IMR-90 (cell line): ENCODE results near the gene SSR2. TPM values are rescaled to one million over a fixed set of nuclear protein-coding genes. Genes with fewer than 3 reads are reported as not detected.

Experiments used
- ATAC-seq: fragments of 200-7000 bp; cut with Tn5 transposase; 2 replicates; pipeline ENCODE4 v1.9.1; 2020; ENCODE audit warnings: low read depth, mild to moderate bottlenecking, moderate library complexity
- BruUV-seq: library from RNA; stranded (reverse); fragments of 400-500 nt; replicated peaks from 2 replicates; lab custom pipeline; 2021; lab: Mats Ljungman, UMichigan
- CTCF ChIA-PET: fragments of 300-600 bp; formaldehyde crosslinking; extraction: SDS; loops from one replicate; lab custom pipeline; 2021; ENCODE audit warnings: antibody characterized with exemption; lab: Yijun Ruan, JAX
- POLR2A ChIA-PET: fragments of 300-600 bp; sonication (Branson Sonifier 250); formaldehyde crosslinking; loops from one replicate; lab custom pipeline; 2022; ENCODE audit warnings: antibody characterized with exemption; ENCODE audit not compliant: unreplicated experiment; lab: Charles Lee
- DNase-seq: peaks from one replicate; pipeline ENCODE4 v3.0.0; 2013
- H2AFZ ChIP-seq: replicated peaks from 2 replicates; pipeline ENCODE3; 2013; ENCODE audit warnings: low read length, mild to moderate bottlenecking; ENCODE audit not compliant: poor library complexity
- H2AK5ac ChIP-seq: 2 replicates; pipeline ENCODE4 v1.6.1; 2013; ENCODE audit warnings: low read depth, low read length, inconsistent platforms
- H2AK9ac ChIP-seq: replicated peaks from 2 replicates; pipeline ENCODE3; 2013; ENCODE audit warnings: mild to moderate bottlenecking, low read depth, low read length, moderate library complexity; ENCODE audit not compliant: poor library complexity
- H2BK120ac ChIP-seq: 2 replicates; pipeline ENCODE4 v1.6.1; 2013; ENCODE audit warnings: low read depth, low read length, inconsistent platforms
- H2BK15ac ChIP-seq: 3 replicates; pipeline ENCODE4 v1.6.1; 2013; ENCODE audit warnings: low read depth, low read length, inconsistent platforms
- H2BK20ac ChIP-seq: 2 replicates; pipeline ENCODE4 v1.6.1; 2013; ENCODE audit warnings: low read depth, mild to moderate bottlenecking, inconsistent platforms, low read length, moderate library complexity
- H2BK5ac ChIP-seq: 2 replicates; pipeline ENCODE4 v1.6.1; 2013; ENCODE audit warnings: mild to moderate bottlenecking, low read depth, low read length, inconsistent platforms; ENCODE audit not compliant: poor library complexity, severe bottlenecking
- H3K14ac ChIP-seq: replicated peaks from 2 replicates; pipeline ENCODE4 v1.6.1; 2013; ENCODE audit warnings: low read depth, low read length, inconsistent platforms
- H3K18ac ChIP-seq: 2 replicates; pipeline ENCODE4 v1.6.1; 2013; ENCODE audit warnings: low read depth, low read length, control low read depth
- H3K23ac ChIP-seq: 2 replicates; pipeline ENCODE4 v1.6.1; 2013; ENCODE audit warnings: low read depth, low read length, inconsistent platforms
- H3K27ac ChIP-seq: 2 replicates; pipeline ENCODE4 v1.5.1; 2013; ENCODE audit warnings: mild to moderate bottlenecking, control low read depth, low read length; ENCODE audit not compliant: insufficient read depth
- H3K27me3 ChIP-seq: 2 replicates; pipeline ENCODE4 v1.6.1; 2013; ENCODE audit warnings: low read length; ENCODE audit not compliant: control insufficient read depth, insufficient read depth
- H3K36me3 ChIP-seq: 2 replicates; pipeline ENCODE4 v1.6.1; 2013; ENCODE audit warnings: low read length, mixed read lengths; ENCODE audit not compliant: control insufficient read depth, insufficient read depth
- H3K4ac ChIP-seq: 2 replicates; pipeline ENCODE4 v1.6.1; 2013; ENCODE audit warnings: low read depth, low read length, inconsistent platforms
- H3K4me1 ChIP-seq: 2 replicates; pipeline ENCODE4 v1.6.1; 2013; ENCODE audit warnings: low read length, mixed read lengths; ENCODE audit not compliant: control insufficient read depth, insufficient read depth
- H3K4me2 ChIP-seq: 2 replicates; pipeline ENCODE4 v1.6.1; 2013; ENCODE audit warnings: low read depth, mild to moderate bottlenecking, control low read depth, low read length, moderate library complexity
- H3K4me3 ChIP-seq: 2 replicates; pipeline ENCODE4 v1.5.1; 2013; ENCODE audit warnings: low read depth, mild to moderate bottlenecking, control low read depth, low read length, moderate library complexity; ENCODE audit not compliant: insufficient read depth
- H3K56ac ChIP-seq: 2 replicates; pipeline ENCODE4 v1.6.1; 2013; ENCODE audit warnings: low read length, inconsistent platforms; ENCODE audit not compliant: insufficient read depth; ENCODE audit errors: extremely low read depth
- H3K79me1 ChIP-seq, 2 experiments: 2 replicates each; pipeline ENCODE4 v1.6.1; 2013; ENCODE audit warnings: low read length in 2 of 2, inconsistent platforms in 1 of 2, low read depth in 1 of 2
- H3K9ac ChIP-seq: 2 replicates; pipeline ENCODE4 v1.6.1; 2013; ENCODE audit warnings: low read depth, low read length, control low read depth
- H3K9me1 ChIP-seq: 2 replicates; pipeline ENCODE4 v1.6.1; 2013; ENCODE audit warnings: low read length, inconsistent platforms; ENCODE audit not compliant: insufficient read depth
- H3K9me3 ChIP-seq: 2 replicates; pipeline ENCODE4 v1.6.1; 2013; ENCODE audit warnings: low read length; ENCODE audit not compliant: control insufficient read depth, insufficient read depth
- H4K20me1 ChIP-seq: 2 replicates; pipeline ENCODE4 v1.6.1; 2013; ENCODE audit warnings: low read length, inconsistent platforms; ENCODE audit not compliant: insufficient read depth
- H4K5ac ChIP-seq: 2 replicates; pipeline ENCODE4 v1.6.1; 2013; ENCODE audit warnings: mild to moderate bottlenecking, low read depth, low read length, control low read depth
- H4K8ac ChIP-seq, 2 experiments: 2 replicates each; pipeline ENCODE4 v1.6.1; 2013; ENCODE audit warnings: low read depth in 2 of 2, low read length in 2 of 2, control low read depth in 1 of 2, inconsistent platforms in 1 of 2
- H4K91ac ChIP-seq: 2 replicates; pipeline ENCODE4 v1.6.1; 2013; ENCODE audit warnings: low read depth, low read length, inconsistent platforms; ENCODE audit not compliant: insufficient read depth
- BHLHE40 ChIP-seq: fragments of 150-350 bp; IDR thresholded peaks from 2 replicates; pipeline ENCODE4 v1.6.1; 2016; ENCODE audit warnings: mild to moderate bottlenecking, low read depth, low read length
- CEBPB ChIP-seq: IDR thresholded peaks from 2 replicates; pipeline ENCODE4 v1.6.1; 2012; ENCODE audit warnings: low read depth, low read length, improper control_type of control experiment
- CTCF ChIP-seq: conservative IDR thresholded peaks from 2 replicates; pipeline ENCODE4 v1.5.1; 2012; ENCODE audit warnings: mild to moderate bottlenecking, low read depth, low read length, improper control_type of control experiment
- ELK1 ChIP-seq: fragments of 150-350 bp; IDR thresholded peaks from 2 replicates; pipeline ENCODE4 v1.6.1; 2016; ENCODE audit warnings: low read depth, mild to moderate bottlenecking, low read length, moderate library complexity, borderline replicate concordance
- MAFK ChIP-seq: IDR thresholded peaks from 2 replicates; pipeline ENCODE4 v1.6.1; 2012; ENCODE audit warnings: low read depth, low read length, improper control_type of control experiment
- MXI1 ChIP-seq: IDR thresholded peaks from 2 replicates; pipeline ENCODE4 v1.6.1; 2012; ENCODE audit warnings: low read depth, mild to moderate bottlenecking, low read length, moderate library complexity, borderline replicate concordance
- NFE2L2 ChIP-seq: fragments of 150-350 bp; IDR thresholded peaks from 2 replicates; pipeline ENCODE4 v1.6.1; 2016; ENCODE audit warnings: low read depth, mild to moderate bottlenecking, low read length
- POLR2A ChIP-seq: IDR thresholded peaks from 2 replicates; pipeline ENCODE4 v1.6.1; 2012; ENCODE audit warnings: mild to moderate bottlenecking, low read depth, low read length
- RCOR1 ChIP-seq: IDR thresholded peaks from 2 replicates; pipeline ENCODE4 v1.6.1; 2012; ENCODE audit warnings: mild to moderate bottlenecking, low read length, improper control_type of control experiment; ENCODE audit not compliant: insufficient replicate concordance
- RFX5 ChIP-seq: IDR thresholded peaks from 2 replicates; pipeline ENCODE4 v1.8.0; 2012; ENCODE audit warnings: low read depth, mild to moderate bottlenecking, low read length, moderate library complexity
- SMC3 ChIP-seq: fragments of 150-350 bp; IDR thresholded peaks from 2 replicates; pipeline ENCODE4 v1.6.1; 2016; ENCODE audit warnings: low read depth, mild to moderate bottlenecking, antibody characterized with exemption, low read length, moderate library complexity
- WGBS, 2 experiments: methylation state at CpG; one replicate each; pipeline versions ENCODE4 v1.1.5 to v1.1.7; 2013; ENCODE audit warnings: missing lambda C conversion rate in 2 of 2; ENCODE audit not compliant: insufficient read length in 1 of 2; ENCODE audit errors: extremely low coverage in 2 of 2; 5-methylcytosine and 5-hydroxymethylcytosine counted together
- dilution Hi-C: fragments of 300-500 bp; cut with HindIII; formaldehyde crosslinking; loops from one replicate; pipeline ENCODE4 v1.14.3; 2018; ENCODE audit warnings: low sequenced_read_pairs; ENCODE audit not compliant: unreplicated experiment
- in situ Hi-C: fragments of 300-500 bp; cut with MboI; formaldehyde crosslinking; loops from 3 replicates; pipeline ENCODE4 v1.14.3; 2019; ENCODE audit warnings: low sequenced_read_pairs, inconsistent platforms, mixed read lengths
- intact Hi-C: fragments of 100-400 bp; cut with micrococcal nuclease; formaldehyde crosslinking; loops from 2 replicates; pipeline ENCODE4 v1.10.0; 2022
- polyA plus RNA-seq, 3 experiments: library from polyadenylated mRNA; depleted of rRNA; stranded (reverse); fragments of >200 nt; gene quantifications; 2 replicates each; pipeline ENCODE4 v1.2.3, GENCODE V29; 2012; ENCODE audit warnings: low replicate concordance in 1 of 3
- total RNA-seq: library from RNA; depleted of rRNA; stranded (reverse); fragments of >200 nt; gene quantifications from 2 replicates; pipeline ENCODE4 v1.2.3, GENCODE V29; 2012

SSR2 gene
- total and polyA plus RNA-seq, 2 of the 4 experiments (the other 2 are of a cell fraction) = 553 to 1,264 TPM

GRCh38 chr1:156050376-156050775 is 29.6 kb upstream of the SSR2 start:
- Histone ChIP-seq H3K4me1 (0 out of 2 replicates have a peak, but pooled peaks cover under 1% of the 10 kb centered on the region), H3K56ac (no peak overlapping the region), H3K36me3 (peaks cover 19% of the 10 kb centered on the region), H4K91ac (no peak overlapping the region), H2BK120ac (no peak overlapping the region), H3K18ac (no peak overlapping the region), H4K5ac (no peak overlapping the region), H3K4ac (no peak overlapping the region), H3K4me3 (no peak overlapping the region), H4K20me1 (0 out of 2 replicates have a peak, but pooled peaks cover 2% of the 10 kb centered on the region), H2AFZ (no peak overlapping the region), H2BK5ac (no peak overlapping the region), H2BK15ac (no peak overlapping the region), H3K4me2 (no peak overlapping the region), H2AK9ac (peak overlapping the region; percentile 3), H3K9me1 (peaks cover 9% of the 10 kb centered on the region), H2AK5ac (no peak overlapping the region), H3K79me1 (peaks cover 22 to 53% of the 10 kb centered on the region in 2 experiments), H3K27me3 (no peaks in the 10 kb centered on the region), H2BK20ac (no peak overlapping the region), H3K23ac (no peak overlapping the region), H3K9ac (no peak overlapping the region), H4K8ac (no peak overlapping the region), H3K9me3 (no peaks in the 10 kb centered on the region), H3K27ac (no peak overlapping the region), H3K14ac (no peak overlapping the region)
- no TSS peak for BruUV-seq
- TF ChIP-seq MAFK (no peak), RFX5 (no peak), RCOR1 (no peak), MXI1 (no peak), ELK1 (no peak), POLR2A (no peak), CTCF (no peak), BHLHE40 (no peak), NFE2L2 (no peak), SMC3 (no peak), CEBPB (no peak)
- CTCF ChIA-PET = no interaction called here
- intact Hi-C loops (no loop called here), dilution Hi-C loops (no loop called here), in situ Hi-C loops (no loop called here)
- 83% methylated on average over 1 of the region's 4 CpGs; no CpG with 5 or more reads in 1 of the 2 experiments for WGBS, 2 experiments
- DNase-seq = no peak
- no peak for ATAC-seq
- POLR2A ChIA-PET = no interaction called here
